CD4-positive, alpha-beta T cell treated with Interleukin-4 for 1 hour (primary cell): ENCODE data around the gene TLE4.
"Not testable (repeated sequence)": the region's sequence is repeated elsewhere in the genome, so short reads cannot be mapped to it uniquely, and the experiment has no call there.

Experiments
- DNase-seq, 2 donors: peaks; one replicate each; pipeline ENCODE4 v3.0.0-alpha.2; 2020 to 2022

The TLE4 gene

GRCh38 chr9:79751895-79752466 lies 180.2 kb downstream of the TLE4 start:
- DNase-seq = not testable (repeated sequence)

- no peak for DNase-seq
These were observed 184.6 kb downstream of the TLE4 start for GRCh38 chr9:79756414-79756813.

DNA sequence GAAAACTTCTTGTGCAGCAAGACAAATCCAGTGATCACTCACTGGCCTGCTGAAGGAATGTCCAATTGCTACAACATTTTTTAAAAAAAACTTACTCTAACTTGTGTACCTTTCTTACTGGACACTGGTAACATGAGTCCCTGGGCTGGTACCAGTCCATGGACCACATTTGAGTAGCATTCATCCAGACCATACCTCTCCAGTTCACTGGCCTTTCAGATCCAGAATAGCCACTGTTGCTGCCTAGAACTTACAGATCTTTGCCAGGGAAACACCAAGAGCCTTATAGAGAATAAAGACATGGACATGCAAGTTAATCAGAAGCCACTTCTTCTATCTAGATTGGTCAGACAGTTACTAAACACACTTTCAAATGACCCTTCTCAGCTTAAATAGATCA lies 185.3 kb downstream of the TLE4 start:
- no peak for DNase-seq

- peak in 1 of 2 donors; percentile 14 for DNase-seq
These were observed 186.3 kb downstream of the TLE4 start for GRCh38 chr9:79757881-79758669.

GRCh38 chr9:79759460-79759859 lies 187.7 kb downstream of the TLE4 start:
- DNase-seq = no peak

- no peak for DNase-seq
These were observed 190.3 kb downstream of the TLE4 start for GRCh38 chr9:79762070-79762469.

- no peak for DNase-seq
These were observed 192.0 kb downstream of the TLE4 start for GRCh38 chr9:79763671-79764285.

- DNase-seq = no peak
These were observed 192.6 kb downstream of the TLE4 start for GRCh38 chr9:79764374-79764773.

DNA sequence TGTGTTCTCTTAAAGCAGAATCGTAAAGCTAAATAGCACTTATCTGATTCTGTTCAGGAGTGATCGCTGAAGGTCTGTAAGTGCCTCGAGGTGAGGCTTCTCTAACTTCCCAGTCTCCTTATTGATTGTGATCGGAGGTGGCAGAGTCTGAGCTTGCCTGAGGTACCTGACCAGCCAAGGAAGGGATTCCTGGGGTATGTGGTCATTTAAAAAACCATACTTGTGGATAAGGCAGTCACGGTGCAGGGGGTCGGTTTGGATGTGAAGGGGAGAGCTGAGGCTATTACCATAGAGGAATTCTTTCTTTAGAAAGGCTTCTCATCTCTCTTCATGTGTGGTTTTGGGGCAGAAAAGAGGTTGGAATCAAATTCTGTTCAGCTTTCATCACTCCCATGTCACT lies 193.7 kb downstream of the TLE4 start:
- DNase-seq = no peak

DNA sequence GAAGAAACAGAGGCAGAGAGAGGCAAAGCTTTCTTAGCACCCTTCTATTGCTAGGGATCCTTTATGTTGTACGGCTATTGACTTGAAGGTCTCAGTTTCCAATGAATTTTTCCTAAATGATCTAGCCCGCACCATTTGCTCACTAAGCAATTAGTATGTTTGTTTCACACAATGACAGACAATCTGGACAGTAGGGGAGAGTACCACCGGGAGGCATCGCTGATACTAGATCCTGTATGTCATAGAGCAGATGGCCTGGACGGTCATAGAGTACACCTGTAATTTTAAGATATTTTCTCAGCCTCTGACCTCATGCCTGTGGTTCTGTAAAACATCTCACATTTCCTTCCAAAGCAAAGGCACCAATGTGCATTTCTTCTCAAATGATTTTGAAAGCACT lies 194.3 kb downstream of the TLE4 start:
- no peak for DNase-seq

DNA sequence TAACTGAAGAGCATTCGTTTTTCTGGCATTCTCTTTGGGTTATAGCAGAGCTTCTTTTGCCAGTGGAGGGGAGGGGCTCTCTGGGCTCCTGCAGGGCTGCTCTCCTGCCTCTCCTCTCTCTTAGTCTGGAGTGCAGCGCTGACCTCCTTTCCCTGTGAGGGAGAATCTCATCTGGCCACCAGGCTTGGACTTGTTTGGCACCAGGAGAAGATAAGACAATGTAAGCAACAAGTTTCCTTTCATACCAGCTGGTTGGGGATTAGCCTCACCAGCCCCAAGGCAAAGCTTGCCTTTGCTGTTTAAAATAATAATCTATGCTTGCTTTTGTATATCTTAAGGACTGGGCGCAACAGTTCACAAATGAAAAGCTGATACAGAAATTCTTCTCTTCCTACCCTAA lies 196.4 kb downstream of the TLE4 start:
- DNase-seq = no peak

DNA sequence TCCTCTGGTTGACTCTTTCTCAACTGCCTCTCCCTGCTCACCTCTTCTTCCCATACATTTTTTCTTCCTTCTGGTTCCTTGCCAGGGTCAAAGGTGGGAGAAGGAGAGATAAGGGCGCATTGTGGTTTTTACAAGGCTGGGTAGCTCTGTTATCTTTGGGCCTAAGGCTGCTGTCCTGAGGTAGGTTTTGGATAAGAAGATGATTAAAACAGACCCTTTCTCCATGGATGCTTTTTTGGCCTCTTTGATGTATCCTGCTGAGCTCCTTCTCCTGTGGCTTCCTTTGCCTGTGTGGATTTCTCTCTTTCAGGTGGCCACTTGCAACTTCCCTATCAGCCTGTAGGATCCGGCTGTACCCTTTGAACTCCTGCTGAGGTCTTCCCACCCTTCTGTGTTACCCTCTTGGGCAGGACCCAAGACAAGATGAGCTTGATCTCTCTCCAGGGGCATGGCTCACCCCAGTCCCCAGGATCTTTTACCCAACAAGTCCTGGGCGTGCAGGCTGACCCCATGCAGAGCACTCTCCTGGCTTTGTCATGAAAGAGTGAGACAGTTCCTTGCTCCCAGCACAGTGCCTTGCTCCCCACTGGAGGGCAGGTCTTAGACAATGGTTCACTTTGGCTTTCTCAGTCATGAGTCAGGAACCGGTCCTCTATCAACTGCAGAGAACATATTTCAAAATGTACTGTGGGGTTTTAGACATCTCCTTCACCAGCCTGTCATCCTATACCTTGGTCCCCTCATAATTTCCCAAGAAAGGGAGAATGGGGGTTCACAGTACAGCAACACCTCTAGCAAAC lies 197.9 kb downstream of the TLE4 start:
- no peak for DNase-seq

DNA sequence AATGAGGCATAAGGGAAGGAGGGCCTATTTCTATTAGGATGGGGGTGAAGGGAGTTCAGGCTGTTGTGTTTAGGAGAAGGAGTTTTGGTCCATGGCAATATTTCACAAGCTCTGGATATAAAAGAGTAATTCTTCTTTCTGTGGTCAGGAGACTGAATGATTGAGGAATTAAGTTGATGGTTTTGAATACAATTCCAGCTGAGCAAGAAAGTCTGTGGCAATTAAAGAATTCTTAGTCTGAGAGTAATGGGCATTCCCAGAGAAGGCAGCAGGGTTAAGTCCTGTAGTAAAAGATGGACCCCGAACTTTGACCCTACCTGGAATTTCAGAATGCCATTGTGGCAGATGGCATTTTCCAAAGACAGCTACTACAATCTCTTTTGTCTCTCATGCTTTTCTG lies 202.6 kb downstream of the TLE4 start:
- no peak for DNase-seq
